CD4-positive, alpha-beta T cell treated with Interleukin-15 for 4 hours (primary cell): Measurements from ENCODE around the gene EML4.

ENCODE experiments used
- DNase-seq: peaks from one replicate; pipeline ENCODE4 v3.0.0-alpha.2; 2020; ENCODE audit warnings: low spot score

The EML4 gene

DNA sequence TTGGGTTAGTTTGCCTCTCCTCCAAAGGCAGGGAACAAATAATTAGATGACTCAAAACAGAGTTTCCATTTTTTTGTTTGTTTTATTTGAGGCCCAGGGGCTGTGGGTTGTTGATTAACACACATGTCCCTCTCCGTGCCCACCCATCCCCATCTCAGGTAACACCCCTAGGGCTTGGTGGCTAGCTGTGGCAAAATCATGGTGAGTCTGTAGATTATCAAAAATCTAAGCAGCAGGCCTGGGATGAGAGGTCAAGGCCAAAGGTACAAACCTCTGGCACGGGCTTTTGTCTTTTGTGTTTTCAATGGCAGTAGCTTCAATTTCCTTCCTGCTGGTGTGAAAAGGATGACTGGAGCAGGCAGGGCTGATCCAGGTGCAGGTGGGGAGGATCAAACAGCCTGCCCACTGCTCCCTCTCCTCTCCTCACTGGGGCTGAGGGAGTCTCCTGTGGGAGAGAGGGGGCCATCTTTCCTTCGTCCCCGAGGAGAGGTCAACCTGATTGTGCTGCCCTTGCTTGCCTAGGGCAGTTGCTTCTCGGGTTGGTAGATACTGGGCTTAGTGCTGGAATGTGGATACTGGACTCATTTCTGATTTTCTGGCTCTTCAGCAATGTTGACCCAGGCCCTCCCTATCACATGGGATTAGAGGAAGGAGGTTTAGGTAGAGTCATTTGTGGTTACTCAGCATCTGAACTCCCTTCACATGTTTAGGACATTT, 31.9 kb upstream of the EML4 start:
- DNase-seq: no peak

- DNase-seq: no peak
Observed at GRCh38 chr2:42138163-42139015, 30.8 kb upstream of the EML4 start.

- no peak for DNase-seq
Observed at GRCh38 chr2:42139101-42139500, 30.1 kb upstream of the EML4 start.

DNA sequence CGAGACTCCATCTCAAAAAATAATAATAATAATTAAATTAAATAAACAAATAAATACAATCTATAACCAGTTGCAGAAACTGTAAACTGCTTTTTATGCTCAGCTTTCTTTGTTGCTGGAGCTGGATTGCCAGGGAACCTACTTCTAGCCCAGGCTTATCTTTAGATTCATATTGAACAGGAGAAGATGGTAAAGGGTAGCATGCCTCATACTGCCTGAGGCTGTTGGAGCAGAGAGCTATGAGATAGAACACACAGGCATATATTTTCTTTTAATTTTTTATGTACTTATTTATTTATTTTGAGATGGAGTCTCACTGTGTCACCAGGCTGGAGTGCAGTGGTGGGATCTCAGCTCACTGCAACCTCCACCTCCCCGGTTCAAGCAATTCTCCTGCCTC, 28.7 kb upstream of the EML4 start:
- DNase-seq: no peak

DNA sequence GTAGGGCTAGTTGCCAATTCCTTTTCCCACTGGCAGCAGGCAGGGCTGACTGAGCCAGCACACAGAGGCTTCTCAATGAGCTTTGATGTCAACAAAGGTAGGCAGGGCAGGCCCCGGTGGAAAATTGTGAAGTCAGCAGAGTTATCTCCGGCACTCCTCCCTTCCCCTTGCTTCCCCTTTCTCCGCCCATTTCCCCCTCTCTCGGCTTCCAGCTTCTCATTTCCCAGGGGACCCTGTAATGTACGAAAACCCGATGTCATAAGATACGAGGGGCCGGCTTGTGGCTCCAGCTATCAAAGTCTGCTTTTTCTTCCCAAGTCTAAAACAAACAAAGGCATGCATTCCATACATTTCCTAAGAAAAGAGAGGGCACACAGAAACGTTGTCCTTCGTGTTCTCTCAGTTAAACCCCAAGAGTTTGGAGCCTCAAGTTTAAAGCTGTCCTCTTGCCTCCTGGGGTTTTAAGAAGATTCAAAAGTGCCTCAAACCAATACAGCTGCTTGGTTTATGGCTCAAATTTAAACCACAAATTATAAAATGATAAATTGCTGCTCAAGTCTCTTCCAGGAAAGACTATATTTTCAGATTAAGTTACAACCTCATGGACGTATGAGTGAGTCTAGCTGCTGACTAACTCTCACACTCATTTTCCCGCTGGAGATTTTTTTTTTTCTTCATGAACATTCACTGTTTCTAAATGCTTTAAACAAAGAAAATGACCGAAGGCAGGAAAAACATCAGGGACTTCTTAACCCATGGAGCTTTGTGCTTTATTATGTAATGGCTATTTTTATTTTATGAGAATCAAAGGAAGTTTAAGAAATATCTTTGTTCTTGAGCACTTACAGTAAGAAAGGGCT, 27.2 kb upstream of the EML4 start:
- DNase-seq: no peak

- no peak for DNase-seq
Observed at GRCh38 chr2:42142547-42143184, 26.5 kb upstream of the EML4 start.

GRCh38 chr2:42147641-42148274, 21.4 kb upstream of the EML4 start:
- DNase-seq: no peak

DNA sequence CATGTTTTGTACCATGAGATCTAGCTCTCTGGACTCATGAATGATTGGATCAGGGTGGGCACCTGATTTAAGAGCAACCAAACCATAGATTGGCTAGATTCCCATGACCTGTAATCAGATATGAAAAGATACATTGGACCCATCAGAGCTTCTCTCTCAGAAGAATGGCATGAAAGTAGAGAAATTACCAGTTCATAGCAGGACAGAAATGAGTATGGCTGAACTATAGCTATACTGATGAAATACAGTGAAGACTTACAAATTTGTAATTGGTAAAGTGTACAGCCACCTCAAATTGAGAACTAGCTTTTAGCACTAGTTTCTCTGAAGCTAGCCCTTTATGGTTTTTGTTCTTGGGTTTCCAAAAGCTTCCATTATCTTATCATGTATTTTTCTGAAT, 19.0 kb upstream of the EML4 start:
- no peak for DNase-seq

DNA sequence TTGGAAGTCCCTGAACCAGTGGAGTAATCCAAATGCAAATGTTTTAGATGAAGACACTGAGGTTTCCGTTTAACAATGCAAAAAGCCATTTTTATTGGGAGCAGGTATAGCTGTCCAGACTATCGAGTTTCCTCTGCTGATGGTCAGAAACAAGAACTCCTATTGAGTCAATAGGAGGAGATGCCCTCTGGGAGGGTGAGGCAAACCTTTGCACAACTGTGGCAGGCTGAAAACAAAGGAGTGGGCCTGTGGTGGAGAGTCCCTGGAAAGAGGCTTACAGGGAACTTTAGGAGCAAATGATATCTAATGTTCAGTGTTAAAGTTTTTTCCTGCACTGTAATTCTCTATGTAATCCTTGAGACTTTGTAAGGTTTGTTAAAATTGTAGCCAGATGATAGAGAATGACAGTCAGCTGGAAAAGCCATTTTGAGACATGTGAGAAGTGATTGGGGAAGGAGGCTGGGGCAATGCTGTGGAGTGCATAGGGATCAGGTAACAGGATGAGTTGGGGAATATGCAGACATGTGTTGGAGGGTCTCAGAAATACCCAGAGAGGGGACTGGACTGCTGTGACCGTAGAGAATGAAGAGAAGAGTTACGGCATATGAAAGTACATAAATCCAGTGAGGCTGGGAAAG, 15.1 kb upstream of the EML4 start:
- no peak for DNase-seq

DNA sequence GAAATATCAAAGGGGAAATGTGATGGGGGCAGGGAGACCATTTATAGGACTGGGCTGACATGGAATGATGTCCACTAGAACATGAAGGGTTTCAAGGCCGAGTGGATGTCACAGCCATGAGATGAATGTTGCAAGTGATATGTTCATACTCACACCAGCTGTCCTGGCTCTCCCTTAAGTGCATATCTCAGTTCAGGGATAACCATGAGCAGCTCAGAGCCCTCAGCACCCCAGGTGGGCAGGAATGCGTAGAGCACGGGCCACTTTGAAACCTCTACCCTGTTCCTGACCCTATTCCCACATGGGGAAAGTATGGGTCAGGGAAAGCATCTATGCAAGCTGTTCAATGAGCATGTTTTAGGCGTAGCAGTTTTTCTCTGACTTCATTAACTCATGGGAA, 12.4 kb upstream of the EML4 start:
- DNase-seq: no peak

GRCh38 chr2:42161444-42161843, 7.7 kb upstream of the EML4 start:
- no peak for DNase-seq

- no peak for DNase-seq
Observed at GRCh38 chr2:42163444-42164045, 5.6 kb upstream of the EML4 start.

GRCh38 chr2:42164046-42164445, 5.1 kb upstream of the EML4 start:
- DNase-seq: no peak

DNA sequence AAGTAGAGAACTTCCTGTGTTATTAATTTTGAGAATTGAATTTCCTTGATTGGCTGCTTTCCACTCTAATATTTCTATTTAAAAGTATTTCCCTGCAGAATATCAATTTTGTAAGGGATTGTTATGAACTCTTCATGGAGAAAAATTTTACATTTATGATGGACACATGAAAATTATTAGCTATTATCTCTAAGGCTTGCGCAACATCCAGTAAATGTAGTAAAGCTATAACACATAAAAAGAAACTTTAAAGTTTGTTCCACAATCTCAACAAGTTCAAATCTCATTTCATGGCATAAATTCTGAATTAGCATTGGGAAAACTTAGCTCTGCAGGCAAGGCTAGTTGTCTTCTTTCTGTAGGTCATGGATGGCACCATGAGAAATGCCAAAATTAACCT, 4.2 kb upstream of the EML4 start:
- no peak for DNase-seq

DNA sequence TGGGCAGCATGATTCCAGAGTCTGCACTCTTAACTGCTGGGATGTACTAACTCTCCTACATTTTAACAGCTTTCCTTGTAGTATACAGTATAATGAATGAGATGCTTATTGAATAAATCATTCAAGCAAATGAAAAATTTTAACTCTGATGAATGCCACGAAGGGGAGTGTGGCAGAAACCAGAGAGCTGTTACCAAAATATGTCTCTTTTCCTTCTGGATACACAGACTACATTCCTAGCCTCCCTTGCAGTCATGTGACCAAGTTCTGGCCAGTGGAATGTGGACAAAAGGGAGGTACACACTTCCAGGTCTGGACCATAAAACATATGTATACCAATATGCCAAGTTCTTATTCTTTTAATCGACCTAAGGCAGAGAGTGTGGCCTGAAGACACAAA, 1.7 kb upstream of the EML4 start:
- no peak for DNase-seq

GRCh38 chr2:42168459-42169099, 574 bp upstream of the EML4 start:
- no peak for DNase-seq

- DNase-seq: no peak
Observed at GRCh38 chr2:42169874-42170521, 845 bp downstream of the EML4 start.

- no peak for DNase-seq
Observed at GRCh38 chr2:42170619-42171395, 1.7 kb downstream of the EML4 start.
